NCI-H2107 (cell line): ENCODE results near the gene PADI4.

Experiments
- DNase-seq: peaks from one replicate; lab custom pipeline; 2025; lab: John Stamatoyannopoulos, UW

Gene PADI4

DNA sequence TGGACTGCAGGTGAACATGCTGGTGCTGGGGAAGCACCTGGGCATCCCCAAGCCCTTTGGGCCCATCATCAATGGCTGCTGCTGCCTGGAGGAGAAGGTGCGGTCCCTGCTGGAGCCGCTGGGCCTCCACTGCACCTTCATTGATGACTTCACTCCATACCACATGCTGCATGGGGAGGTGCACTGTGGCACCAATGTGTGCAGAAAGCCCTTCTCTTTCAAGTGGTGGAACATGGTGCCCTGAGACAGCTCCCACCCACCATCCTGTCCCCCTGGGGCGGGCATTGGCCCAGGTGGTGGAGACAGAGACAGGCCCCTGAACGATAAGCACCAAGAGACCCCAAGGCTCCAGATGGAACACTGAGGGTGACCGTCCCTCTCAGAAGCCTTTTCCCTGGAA lies 25.2 kb upstream of the PADI4 start:
- no peak for DNase-seq

DNA sequence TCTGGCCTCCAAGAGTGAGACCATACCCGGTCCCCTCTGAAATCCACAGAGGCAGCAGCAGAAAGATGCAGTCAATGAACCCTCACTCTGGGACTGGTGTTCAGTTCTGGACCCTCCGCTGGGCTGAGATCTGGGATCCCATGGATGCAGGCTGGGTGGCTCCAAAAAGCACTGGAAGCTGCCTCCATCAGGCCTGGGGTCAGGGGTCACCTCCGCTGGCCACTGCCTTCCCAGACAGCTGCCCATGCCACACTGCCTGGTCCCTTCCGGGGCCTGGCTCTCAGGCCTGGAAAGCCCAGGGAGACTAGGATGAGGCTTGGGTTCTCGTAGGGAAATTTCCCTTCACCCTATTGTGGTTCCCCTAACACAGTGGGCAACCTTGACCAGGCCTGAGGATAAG lies 21.4 kb upstream of the PADI4 start:
- no peak for DNase-seq

DNA sequence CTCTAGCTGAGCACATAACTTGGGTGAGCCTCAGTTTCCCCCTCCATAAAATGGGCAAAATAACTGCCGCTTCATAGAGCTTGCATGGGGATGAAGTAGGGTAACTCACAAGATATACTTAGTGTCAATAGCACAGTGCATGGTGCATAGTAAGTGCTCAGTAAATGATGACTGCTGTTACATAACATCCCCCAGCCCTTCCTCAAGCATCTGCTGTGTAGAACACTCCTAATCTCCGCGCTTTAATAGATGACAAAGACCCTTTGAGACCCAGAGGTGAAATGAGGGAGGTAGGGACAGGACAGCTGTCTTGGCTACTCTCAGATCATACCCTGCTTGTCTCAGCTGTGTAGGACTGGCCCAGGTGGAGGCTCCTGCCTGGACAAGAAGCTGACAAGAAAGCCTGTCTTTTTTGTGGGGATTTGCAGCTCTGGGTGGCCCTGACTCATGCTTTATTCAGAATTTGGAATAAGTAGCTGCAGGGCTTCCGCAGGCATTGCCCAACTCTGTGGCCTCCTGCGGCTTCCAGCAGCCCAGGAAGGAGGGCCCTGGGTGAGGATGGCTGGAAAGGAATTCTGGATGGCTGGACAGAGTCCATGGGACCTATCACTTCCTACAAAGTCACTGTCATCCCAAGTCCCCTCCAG lies 20.7 kb upstream of the PADI4 start:
- DNase-seq: no peak

DNA sequence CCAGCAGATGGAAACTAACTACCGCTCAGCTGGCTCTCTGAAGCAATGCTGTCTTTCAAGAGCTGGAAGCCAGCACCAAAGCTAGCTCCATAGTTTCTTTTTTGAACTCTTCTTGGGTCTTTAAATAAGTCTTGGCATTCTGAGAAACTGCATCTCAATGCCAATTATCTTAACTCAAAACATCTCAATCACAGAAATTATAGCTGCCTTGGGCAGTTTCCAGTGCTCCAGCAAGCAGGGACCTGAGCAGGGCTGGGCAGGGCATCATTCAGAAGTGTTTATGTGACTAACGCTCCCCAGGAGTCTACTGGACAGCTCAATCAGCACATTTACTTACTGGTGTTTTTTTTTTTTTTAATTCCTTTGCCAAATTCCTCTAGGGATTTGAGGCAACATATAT lies 18.3 kb upstream of the PADI4 start:
- no peak for DNase-seq

DNA sequence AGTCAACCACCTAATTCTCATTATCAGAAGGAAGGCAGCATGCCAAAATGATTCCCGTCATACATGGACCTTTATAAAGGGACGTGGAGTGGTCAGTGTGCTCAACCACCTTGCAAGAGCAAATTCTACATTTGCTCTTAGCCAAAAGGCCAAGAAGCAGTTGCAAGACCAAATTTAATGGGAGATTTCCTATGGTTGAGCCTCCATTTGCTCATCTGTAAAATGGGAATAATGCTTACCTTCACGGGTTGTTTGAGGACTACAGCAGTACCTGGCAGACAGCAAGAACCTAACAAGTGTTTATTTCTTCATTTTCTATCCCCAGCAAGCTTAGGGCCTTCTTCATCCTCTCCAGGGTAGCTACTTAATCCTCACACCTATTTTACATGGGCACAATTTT lies 17.4 kb upstream of the PADI4 start:
- no peak for DNase-seq

DNA sequence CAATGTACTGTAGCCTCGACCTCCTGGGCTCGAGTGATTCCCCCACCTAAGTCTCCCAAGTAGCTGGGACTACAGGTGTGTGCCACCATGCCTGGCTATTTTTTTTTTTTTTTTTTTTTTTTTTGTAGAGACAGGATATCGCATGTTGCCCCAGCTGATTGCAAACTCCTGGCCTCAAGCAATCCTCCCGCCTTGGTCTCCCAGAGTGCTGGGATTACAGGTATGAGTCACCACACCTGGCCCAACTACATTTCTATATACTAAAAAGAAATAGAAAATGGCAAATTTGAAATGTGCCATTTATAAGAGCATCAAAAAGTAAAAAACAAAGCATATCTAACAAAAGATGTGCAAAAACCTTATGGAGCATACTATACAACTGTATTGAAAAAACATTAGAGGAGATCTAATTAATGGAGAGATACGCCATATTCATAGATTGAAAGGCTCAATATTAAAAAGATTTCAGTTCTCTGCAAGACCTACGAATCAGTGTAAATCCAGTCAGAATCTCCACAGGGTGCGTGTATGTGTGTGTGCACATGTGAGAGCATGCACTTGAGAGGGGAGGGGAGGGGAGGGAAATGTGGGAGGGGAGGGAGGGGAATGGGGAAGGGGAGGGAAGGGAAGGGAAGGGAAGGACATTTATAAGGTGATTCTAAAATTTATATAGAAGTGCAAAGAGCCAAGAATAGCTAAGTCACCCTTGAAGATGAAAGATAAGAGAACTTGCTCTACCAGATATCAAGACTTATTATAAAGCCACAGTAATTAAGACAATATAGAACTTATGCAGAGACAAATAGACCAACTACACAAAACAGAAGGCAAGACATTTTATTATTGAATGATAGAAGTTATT lies 15.5 kb upstream of the PADI4 start:
- DNase-seq: no peak

DNA sequence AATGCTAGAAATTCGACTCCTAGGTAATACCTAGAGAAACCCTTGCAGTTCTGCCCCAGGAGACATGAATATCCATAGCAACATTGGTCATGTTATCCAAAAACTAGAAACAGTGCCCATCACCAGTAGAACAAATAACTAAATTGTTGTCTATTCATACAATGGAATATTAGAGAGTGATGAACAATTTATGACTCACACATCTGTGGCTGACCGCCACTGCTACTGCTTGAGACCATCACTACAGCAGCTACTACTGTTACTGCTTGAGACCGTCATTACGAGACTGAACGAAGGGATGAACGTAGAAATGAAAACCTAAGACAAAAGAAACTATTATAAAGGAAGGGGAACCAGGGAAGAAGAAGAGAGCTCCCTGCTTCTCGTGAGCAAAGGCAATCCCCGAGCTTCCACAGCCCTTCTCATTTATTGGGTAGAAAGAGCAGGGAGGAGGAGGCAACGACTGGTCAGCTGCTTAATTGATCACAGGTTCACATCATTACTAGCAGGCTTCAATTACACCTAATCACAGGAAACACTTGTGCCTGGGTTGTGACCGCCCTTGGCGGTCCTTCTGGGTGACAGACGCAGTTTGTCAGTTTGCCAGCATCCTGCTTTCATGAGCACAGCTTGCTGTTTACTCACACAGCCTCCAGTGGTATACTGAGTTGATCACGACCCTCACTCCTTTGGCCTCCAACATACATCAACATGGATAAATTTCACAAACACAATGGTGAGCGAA lies 14.1 kb upstream of the PADI4 start:
- no peak for DNase-seq

DNA sequence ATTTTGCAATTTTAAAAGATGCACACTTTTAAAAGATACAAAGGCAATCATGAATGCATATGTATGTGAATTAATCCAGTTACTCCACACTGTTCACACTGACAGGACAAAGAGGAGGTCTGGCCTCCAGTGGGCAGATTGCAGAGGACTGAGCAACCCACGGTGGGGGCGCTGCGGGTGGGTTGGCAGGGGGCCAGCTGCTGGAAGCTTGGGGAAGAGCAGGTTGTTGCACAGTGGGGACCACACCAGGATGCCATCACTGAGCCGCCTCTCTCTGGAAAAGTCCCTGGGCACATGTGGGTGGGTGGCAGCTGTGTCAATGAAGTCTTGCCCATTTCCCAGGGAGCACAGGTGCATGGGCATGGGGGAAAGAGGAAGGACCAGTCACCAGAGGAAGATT lies 12.7 kb upstream of the PADI4 start:
- DNase-seq: no peak

DNA sequence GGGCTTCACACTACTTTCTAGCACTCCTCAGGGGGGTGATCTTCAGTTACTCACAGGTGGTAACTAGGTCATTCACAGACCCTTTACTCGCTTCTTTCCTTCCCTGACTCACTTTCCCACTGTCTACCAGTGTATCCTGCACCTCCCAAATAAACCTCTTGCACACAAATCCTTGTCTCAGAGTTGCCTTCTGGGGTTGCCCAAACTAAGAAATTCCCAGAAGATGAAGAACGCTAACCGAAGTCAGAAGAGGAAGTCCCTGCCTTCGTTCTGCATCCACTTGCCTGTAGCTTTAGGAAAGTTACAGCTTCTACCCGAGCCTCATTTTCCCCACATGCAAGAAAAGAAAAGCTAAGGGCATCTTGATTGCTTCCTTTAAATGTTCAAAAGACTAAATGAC lies 11.9 kb upstream of the PADI4 start:
- no peak for DNase-seq

DNA sequence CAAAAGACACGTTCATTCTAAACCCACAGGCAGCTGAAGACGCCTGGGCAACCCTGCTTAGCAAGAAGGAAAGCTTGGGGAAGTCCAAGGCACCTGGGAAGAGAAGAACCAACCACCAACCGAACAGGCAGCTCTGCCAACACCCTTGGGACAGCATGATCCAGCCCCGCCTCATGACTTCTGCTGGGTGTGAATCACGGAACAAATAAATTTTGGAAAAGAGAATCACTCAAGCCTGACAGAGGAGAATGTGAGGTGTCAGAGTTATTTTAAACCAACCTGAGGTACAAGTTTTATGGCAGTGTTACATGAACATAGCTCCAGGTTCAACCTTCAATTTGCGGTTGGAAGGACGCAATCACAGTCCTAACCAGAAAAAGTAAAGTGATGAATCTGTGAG lies 10.0 kb upstream of the PADI4 start:
- no peak for DNase-seq

DNA sequence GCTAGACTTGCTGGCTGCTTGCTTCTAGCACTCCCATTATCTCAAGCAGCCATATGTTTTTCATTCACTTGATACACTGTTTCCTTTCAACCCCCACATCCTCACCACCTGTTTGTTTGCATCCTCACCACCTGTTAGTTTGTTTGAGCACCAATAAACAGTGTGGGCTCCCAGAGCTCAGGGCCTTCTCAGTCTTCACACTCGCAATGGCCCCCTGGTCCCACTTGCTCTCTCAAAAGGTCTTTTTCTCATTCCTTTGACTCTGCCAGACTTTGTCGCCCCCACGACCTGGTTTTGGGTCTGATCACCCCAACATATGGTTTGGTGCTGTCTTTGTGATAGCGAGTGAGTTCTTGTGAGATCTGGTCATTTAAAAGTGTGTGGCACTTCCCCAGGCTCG lies 6.2 kb upstream of the PADI4 start:
- no peak for DNase-seq

DNA sequence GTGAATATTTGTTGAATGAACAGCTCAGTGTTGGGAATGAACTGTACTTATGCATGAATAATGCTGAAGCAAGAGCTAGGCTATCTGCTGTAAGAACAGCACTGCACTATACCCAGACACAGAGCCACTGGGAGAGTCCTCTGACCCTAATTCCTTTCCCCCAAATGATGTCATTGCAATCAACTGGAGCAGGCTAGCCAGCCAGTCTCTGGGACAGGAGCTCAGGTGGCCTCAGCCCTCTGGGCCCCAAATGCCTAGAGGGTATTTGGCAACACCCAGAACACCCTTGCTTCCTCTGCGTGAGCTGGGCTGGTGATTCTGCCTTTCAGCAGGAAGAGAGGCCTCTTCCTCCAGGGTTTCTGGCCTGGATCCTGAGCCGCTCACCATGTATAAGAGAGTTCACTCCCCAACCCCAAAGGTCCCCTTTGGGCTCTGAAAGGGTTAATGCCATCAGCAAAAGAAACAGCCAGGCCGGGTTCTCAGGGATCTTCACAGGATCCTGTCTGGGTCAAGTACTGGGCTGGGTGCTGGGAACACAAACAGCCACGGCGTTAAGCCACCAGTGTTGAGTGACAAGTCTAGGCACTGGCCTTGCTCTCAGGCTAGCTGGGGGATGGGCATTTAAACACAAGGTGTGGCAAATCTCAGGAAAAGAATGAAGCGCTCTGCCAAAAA lies 3.7 kb upstream of the PADI4 start:
- no peak for DNase-seq

DNA sequence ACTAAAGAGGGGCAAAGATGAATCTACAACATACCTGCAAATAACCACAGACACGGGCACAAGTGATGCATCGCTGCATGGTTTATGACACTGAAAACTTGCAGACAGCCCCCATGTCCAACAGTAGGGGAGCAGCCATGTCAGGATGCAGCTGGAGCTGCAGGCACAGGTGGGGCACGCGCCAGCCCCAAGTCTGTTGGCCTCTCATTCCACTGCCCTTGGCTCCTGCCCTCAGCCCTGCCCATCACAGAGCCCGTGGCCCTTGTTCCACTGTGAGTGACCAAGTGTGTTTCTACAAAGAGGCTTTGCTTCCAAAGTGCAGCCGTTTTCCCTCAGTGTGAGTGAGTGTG lies 3.2 kb upstream of the PADI4 start:
- no peak for DNase-seq

DNA sequence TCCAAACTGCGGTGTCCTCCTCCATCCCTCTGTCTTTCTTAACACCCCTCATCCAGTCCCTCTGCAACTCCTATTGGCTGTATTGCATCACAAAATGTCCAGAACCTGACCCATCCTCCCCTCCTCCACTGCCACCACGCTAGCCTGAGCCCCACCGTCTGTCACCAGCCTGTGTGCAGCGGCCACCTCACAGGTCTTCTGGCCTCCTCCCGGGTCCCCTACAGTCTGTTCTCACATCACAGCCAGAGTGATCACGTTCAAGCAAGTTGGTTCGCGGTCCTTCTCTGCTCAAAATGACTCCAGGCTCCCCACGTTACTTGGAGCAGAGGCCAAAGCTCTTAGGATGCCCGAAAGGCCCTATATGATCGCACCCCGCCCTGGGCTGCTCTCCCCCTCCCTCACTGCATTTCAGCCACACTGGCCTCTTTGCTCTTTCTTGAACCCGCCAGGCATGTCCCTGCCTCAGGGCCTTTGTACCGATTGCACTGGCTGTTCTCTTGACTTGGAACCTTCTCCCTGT lies 2.4 kb upstream of the PADI4 start:
- no peak for DNase-seq

DNA sequence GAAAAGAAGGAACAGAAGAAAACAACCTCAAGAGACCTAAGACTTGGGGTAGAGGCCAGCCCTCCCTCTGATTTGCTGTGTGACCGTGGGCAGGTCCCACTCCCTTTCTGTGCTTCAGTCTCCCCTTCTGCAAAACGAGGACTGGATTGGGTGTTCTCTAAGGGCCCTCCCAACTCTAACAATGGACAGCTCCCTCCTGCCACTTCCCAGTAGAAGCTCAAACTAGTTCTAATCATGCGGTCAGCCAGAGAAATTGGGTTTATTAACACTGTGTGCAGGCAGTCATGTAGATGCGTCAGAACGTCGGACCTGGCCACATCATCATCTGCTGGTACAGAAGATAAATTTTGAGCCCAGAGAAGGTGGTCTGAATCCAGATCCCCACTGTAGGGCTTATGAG lies 1.6 kb upstream of the PADI4 start:
- DNase-seq: no peak

DNA sequence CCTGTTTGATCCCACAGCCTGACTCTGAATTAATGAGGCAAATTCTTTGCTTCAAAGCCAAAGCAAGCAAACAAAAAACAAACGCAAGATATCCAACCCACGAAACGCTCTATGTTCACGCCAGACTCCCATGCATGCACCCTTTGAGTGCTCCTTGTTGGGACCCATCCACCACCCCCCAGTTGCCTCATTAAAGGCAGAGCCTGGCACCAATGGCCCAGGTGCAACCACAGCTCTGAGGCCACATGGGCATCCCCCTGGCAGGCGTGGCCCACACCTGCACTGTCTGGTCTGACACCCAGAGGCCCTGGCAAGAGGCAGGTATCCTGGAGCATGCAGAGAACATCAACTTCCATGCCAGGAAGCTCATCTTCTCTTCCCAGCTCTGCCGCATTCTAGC lies 1.1 kb upstream of the PADI4 start:
- DNase-seq: no peak

DNA sequence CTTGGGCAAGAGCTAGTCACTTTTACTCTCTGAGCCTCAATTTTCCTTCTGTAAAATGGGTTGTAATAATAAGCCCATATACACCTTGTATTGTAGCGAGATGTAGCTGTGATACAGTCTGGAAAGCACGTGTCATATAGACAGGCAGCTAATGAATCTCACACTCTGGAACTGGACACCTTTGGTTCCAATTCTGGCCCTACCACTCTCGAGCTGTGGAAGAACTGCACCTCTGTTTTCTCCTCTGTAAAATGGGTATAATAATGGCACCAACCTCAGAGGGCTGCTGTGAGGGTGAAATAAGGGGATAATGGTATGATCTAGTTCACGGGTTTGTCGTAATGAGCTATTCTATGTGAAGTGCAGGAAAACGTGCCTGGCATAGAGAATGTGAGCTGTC lies 668 bp upstream of the PADI4 start:
- no peak for DNase-seq

DNA sequence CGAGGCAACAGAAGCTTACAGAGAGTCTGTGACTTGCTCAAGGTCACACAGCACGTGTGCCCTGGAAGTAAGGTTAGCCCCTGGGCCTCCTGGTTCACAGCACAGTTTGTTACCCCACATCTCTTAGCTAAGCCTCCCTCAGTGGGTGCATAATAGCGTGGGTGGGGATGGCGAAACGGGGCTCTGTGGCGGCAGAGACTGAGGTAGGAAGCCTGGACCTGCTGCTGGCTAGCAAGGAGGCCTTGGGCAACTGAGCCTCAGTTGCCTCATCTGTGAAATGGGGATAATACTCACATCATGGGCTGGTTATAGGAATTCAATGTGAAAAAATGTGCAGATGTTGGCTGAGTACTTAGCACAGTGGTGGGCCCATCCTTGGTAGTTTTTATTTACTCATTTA lies 596 bp downstream of the PADI4 start:
- no peak for DNase-seq

DNA sequence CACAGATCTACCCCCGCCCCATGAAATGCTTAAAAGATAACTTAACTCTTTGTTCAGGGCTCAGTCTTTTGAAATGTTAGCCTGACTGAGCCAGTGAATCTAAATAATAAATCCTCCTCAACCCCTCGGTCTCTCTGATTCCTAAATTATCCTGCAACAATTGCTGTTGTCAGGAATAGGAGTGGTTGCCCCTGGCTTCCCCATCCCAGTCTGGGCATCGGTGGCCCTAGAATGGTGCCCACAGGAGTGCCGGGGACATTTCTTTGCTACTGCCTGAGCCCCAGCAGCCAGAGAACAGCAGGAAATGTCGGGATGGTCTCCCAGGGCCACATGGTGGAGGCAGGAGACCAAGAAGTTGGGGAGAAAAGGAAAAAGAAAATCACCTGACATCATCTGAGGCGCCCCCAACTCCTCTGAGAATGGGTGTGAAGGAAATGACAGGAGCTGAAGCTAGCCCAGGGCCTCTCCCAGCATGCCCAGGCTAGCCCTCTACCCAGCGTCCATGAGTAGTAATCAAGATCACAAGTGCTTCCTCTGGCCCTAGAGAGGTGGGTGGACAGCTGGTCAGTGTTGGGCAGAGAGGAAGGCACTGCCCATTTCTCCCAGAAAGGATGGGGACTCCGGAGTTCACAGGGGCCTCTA lies 1.6 kb downstream of the PADI4 start:
- DNase-seq: no peak

DNA sequence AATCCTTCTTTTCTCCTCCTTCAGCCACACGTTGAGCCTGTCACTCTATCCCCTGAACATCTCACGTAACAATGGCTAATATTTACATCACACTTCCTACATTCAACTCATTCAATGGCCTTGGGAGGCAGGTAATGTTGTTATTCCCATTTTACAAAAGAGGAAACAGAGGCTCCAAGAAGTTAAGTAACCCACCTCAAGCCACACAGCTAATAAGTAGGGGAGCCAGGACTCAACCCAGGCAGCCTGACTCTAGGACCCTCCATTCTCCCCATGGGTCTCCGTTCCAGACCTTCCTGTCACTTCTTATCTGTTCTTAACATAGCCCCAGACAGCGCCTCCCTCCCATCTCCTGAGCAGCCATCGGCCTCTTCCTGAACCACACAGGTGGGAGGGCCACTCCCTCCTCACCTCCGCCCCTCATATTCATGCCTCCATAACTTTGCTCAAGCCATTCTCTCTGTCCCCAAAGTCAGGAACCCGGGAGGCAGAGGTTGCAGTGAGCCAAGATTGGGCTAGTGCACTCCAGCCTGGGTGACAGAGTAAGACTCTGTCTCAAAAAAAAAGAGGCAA lies 2.2 kb downstream of the PADI4 start:
- no peak for DNase-seq

DNA sequence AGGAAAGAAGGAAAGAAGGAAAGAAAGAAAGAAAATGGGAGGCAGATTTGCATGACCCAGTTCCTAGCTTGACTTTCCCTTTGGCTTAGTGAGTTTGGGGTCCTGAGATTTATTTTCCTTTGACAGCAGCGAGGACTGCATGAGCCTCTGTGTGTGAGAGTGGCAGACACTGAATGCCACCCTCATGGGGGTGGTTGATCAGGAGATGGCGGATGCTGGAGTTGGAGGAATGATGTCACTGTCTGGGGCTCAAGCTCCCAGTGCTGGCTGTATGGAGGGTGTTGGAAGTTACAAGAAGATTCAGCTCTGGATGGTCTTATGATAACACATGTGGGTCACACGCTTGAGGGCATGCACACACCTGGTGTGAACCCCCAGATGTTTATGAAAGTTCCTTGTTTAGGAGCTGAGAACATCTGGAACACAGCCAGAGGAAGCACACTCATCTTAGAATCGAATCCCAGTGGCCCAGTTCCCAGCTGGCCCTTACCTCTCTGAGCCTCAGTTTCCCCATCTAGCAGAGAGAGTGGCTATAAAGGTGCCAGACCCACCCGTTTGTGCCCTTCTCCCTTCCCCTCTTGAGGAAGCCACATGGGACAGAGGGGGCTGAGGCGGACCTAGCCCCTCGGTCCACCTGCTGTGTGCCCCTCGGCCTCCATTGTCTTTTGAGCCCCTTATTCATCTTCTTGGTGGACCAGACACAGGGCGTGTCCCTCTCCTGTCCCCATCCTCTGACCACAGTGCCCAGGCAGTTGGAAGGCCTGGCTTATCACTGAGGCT lies 5.7 kb downstream of the PADI4 start:
- DNase-seq: no peak
